Inflammatory macrophage treated with lipopolysaccharide for 1 hour (primary cell): ENCODE data around the gene HDHD3.
"Not testable (repeated sequence)": the region's sequence is repeated elsewhere in the genome, so short reads cannot be mapped to it uniquely, and the experiment has no call there.

Experiments used
- DNase-seq, 2 donors: peaks; one replicate each; pipeline ENCODE4 v3.0.0-alpha.2; 2020 to 2022

Gene HDHD3

GRCh38 chr9:113388833-113389232 lies 12.0 kb upstream of the HDHD3 start:
- DNase-seq: no peak

- no peak for DNase-seq
Measured at GRCh38 chr9:113387560-113388230, 10.9 kb upstream of the HDHD3 start.

- no peak for DNase-seq
Measured at GRCh38 chr9:113386571-113387393, 10.0 kb upstream of the HDHD3 start.

GRCh38 chr9:113381909-113382411 lies 5.2 kb upstream of the HDHD3 start:
- no peak for DNase-seq

GRCh38 chr9:113381441-113381840 lies 4.7 kb upstream of the HDHD3 start:
- DNase-seq: not testable (repeated sequence)

- no peak for DNase-seq
Measured at GRCh38 chr9:113380869-113381378, 4.1 kb upstream of the HDHD3 start.

- DNase-seq: not testable (repeated sequence)
Measured at GRCh38 chr9:113379829-113380210, 3.0 kb upstream of the HDHD3 start.

- not testable (repeated sequence) for DNase-seq
Measured at GRCh38 chr9:113379094-113379828, 2.5 kb upstream of the HDHD3 start.

- no peak for DNase-seq
Measured at GRCh38 chr9:113375057-113376023, 1.4 kb downstream of the HDHD3 start.

- no peak for DNase-seq
Measured at GRCh38 chr9:113373676-113374392, 3.0 kb downstream of the HDHD3 start.

- no peak for DNase-seq
Measured at GRCh38 chr9:113373256-113373655, 3.5 kb downstream of the HDHD3 start.

- DNase-seq: no peak
Measured at GRCh38 chr9:113372059-113372458, 4.7 kb downstream of the HDHD3 start.

GRCh38 chr9:113370806-113371325 lies 5.9 kb downstream of the HDHD3 start:
- no peak for DNase-seq

GRCh38 chr9:113369855-113370140 lies 7.0 kb downstream of the HDHD3 start:
- DNase-seq: no peak

- DNase-seq: no peak
Measured at GRCh38 chr9:113368982-113369854, 7.6 kb downstream of the HDHD3 start.

GRCh38 chr9:113368348-113368981 lies 8.3 kb downstream of the HDHD3 start:
- DNase-seq: no peak

GRCh38 chr9:113365652-113366051 lies 11.1 kb downstream of the HDHD3 start:
- peak; percentile 26 to 30 for DNase-seq

- no peak for DNase-seq
Measured at GRCh38 chr9:113364951-113365350, 11.8 kb downstream of the HDHD3 start.

GRCh38 chr9:113363336-113363735 lies 13.4 kb downstream of the HDHD3 start:
- DNase-seq: no peak
